Stomach (tissue), 9 donors: ENCODE measurements around the gene XYLT1. TPM values are rescaled to one million over a fixed set of nuclear protein-coding genes. Genes with fewer than 3 reads are reported as not detected.

Experiments used
- DNase-seq, 2 donors: peaks; one replicate each; pipeline versions ENCODE4 v3.0.0 to v3.0.0-alpha.2; 2013 to 2019
- H3K27ac ChIP-seq, 5 donors: fragments of 200-600 bp in 4 of 5; sonication (generic) in 4 of 5; one replicate each; pipeline ENCODE4 v1.5.1; 2013 to 2019; ENCODE audit warnings: mild to moderate bottlenecking in 1 of 5, moderate library complexity in 1 of 5
- H3K27me3 ChIP-seq, 3 donors: fragments of 200-600 bp; sonication (generic); one replicate each; pipeline ENCODE4 v1.5.1; 2017 to 2019; ENCODE audit warnings: mixed run types in 1 of 3
- H3K36me3 ChIP-seq, 4 donors: fragments of 200-600 bp; sonication (generic); 1 replicate in 3 of 4; 2 replicates in 1 of 4; pipeline ENCODE4 v1.5.1; 2016 to 2019
- H3K4me1 ChIP-seq, 4 donors: fragments of 200-600 bp; sonication (generic); one replicate each; pipeline ENCODE4 v1.5.1; 2016 to 2019
- H3K4me3 ChIP-seq, 4 donors: fragments of 200-600 bp; sonication (generic) in 3 of 4; one replicate each; pipeline ENCODE4 v1.5.1; 2016 to 2019; ENCODE audit warnings: mild to moderate bottlenecking in 1 of 4
- H3K9me3 ChIP-seq, 4 donors: fragments of 200-600 bp; sonication (generic); one replicate each; pipeline ENCODE4 v1.5.1; 2016 to 2019
- EP300 ChIP-seq: sonication (generic); formaldehyde crosslinking; IDR thresholded peaks from one replicate; pipeline ENCODE4 v1.6.1; 2017; ENCODE audit warnings: antibody characterized with exemption
- POLR2A ChIP-seq, 4 donors: fragments of 450-650 bp; IDR thresholded peaks; one replicate each; pipeline ENCODE4 v1.6.1; 2016; ENCODE audit warnings: antibody characterized with exemption in 4 of 4, control low read depth in 2 of 4, mild to moderate bottlenecking in 1 of 4, moderate library complexity in 1 of 4
- POLR2AphosphoS5 ChIP-seq, 3 donors: sonication (generic); formaldehyde crosslinking; IDR thresholded peaks; one replicate each; pipeline ENCODE4 v1.6.1; 2016; ENCODE audit warnings: antibody characterized with exemption in 3 of 3
- WGBS, 5 donors: extraction: QIAGEN DNeasy Blood & Tissue Kit in 3 of 5; methylation state at CpG; one replicate each; pipeline versions ENCODE4 v1.1.5 to v1.1.7; 2013 to 2018; 5-methylcytosine and 5-hydroxymethylcytosine counted together
- intact Hi-C: fragments of 100-400 bp; cut with DNase I; formaldehyde crosslinking; loops from one replicate; pipeline ENCODE4 v1.15.1; 2023; ENCODE audit warnings: low total_unique reads
- polyA plus RNA-seq, 3 donors: library from polyadenylated mRNA; stranded (reverse); fragments of 200-250 nt; gene quantifications; one replicate each; pipeline ENCODE4 v1.2.3, GENCODE V29; 2013
- total RNA-seq, 5 donors: library from RNA; depleted of rRNA; stranded (reverse); fragments of >200 nt; gene quantifications; one replicate each; pipeline versions ENCODE4 v1.1.0 to v1.2.3, GENCODE V29; 2014 to 2016
- TF ChIP-seq, protein P1 (sequence below), 7 experiments: fragments of 450-650 bp in 4 of 7; fragments of 200-600 bp in 3 of 7; sonication (generic) in 3 of 7; IDR thresholded peaks; one replicate each; pipeline ENCODE4 v1.5.1; 2016 to 2019; ENCODE audit warnings: antibody characterized with exemption in 7 of 7, control low read depth in 2 of 7, mild to moderate bottlenecking in 1 of 7
- donor health status: healthy with polysubstance abuse.
- donor health status: Bipolar disorder and iron deficiency.
- donor health status: healthy.

Gene XYLT1
- total and polyA plus RNA-seq, 8 donors, result 0.87 to 59.5 (median 9.5) TPM

DNA sequence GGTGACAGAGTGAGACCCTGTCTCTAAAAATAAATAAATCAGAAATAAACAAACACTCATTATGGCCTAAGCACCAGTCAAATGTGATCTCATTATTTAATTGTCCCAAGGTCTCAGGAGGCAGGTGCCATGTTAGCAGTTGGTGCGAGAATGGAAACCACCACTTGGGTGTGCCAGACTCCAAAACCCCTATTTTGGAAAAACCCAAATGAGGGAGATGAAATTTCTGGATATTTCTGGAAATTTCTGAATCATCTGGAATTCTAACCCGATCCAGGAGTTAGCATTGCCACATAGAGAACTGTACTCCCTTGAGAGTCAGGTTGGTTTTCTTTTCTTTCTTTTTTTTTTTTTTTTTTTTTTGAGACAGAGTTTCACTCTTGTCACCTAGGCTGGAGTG, 264.0 kb downstream of the XYLT1 start:
- Histone ChIP-seq H3K27ac (no peak overlapping the region), H3K4me1 (peaks cover 0 to 18% (median 15%) of the 10 kb centered on the region in 4 donors), H3K9me3 (no peaks in the 10 kb centered on the region), H3K36me3 (no peaks in the 10 kb centered on the region), H3K4me3 (no peak overlapping the region), H3K27me3 (no peaks in the 10 kb centered on the region)
- WGBS, 5 donors, result 89 to 98% (median 94%) methylated on average over 2 of the region's 2 CpGs
- no peak for DNase-seq
- intact Hi-C loops, result no loop called here
- no peak for TF ChIP-seq EP300
- no peak for TF ChIP-seq POLR2A (IDR thresholded peaks at IDR 0.05)
- TF ChIP-seq, protein P1, sequence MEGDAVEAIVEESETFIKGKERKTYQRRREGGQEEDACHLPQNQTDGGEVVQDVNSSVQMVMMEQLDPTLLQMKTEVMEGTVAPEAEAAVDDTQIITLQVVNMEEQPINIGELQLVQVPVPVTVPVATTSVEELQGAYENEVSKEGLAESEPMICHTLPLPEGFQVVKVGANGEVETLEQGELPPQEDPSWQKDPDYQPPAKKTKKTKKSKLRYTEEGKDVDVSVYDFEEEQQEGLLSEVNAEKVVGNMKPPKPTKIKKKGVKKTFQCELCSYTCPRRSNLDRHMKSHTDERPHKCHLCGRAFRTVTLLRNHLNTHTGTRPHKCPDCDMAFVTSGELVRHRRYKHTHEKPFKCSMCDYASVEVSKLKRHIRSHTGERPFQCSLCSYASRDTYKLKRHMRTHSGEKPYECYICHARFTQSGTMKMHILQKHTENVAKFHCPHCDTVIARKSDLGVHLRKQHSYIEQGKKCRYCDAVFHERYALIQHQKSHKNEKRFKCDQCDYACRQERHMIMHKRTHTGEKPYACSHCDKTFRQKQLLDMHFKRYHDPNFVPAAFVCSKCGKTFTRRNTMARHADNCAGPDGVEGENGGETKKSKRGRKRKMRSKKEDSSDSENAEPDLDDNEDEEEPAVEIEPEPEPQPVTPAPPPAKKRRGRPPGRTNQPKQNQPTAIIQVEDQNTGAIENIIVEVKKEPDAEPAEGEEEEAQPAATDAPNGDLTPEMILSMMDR (IDR thresholded peaks at IDR 0.05), result no peak
- TF ChIP-seq POLR2AphosphoS5 (IDR thresholded peaks at IDR 0.05), result no peak

- peaks cover 0 to 18% (median 15%) of the 10 kb centered on the region in 4 donors for H3K4me1 ChIP-seq
- H3K27me3 ChIP-seq, result no peaks in the 10 kb centered on the region
- DNase-seq, result peak; percentile 29 to 89
- no peaks in the 10 kb centered on the region for H3K9me3 ChIP-seq
- intact Hi-C loops, result no loop called here
- peak overlapping the region in 3 of 5 donors; percentile 12 to 55 (median 36) for H3K27ac ChIP-seq
- WGBS, 5 donors, result 13 to 39% (median 32%) methylated on average over 8 of the region's 8 CpGs
- peaks cover 0 to 2% (median under 1%) of the 10 kb centered on the region in 4 donors for H3K36me3 ChIP-seq
- H3K4me3 ChIP-seq, result no peak overlapping the region
- TF ChIP-seq POLR2AphosphoS5 (IDR thresholded peaks at IDR 0.05) (no peak), EP300 (no peak)
- TF ChIP-seq, protein P1 (IDR thresholded peaks at IDR 0.05), result no peak
These were observed 265.2 kb downstream of the XYLT1 start for GRCh38 chr16:17205279-17206211.

- Histone ChIP-seq H3K4me1 (peaks cover 0 to 18% (median 15%) of the 10 kb centered on the region in 4 donors), H3K4me3 (no peak overlapping the region), H3K36me3 (peaks cover 0 to 11% (median 9%) of the 10 kb centered on the region in 4 donors), H3K27me3 (no peaks in the 10 kb centered on the region), H3K27ac (no peak overlapping the region), H3K9me3 (no peaks in the 10 kb centered on the region)
- DNase-seq, result no peak
- WGBS, 5 donors, result 17 to 39% (median 34%) methylated on average over 2 of the region's 2 CpGs
- intact Hi-C loops, result no loop called here
- no peak for TF ChIP-seq EP300
These were observed 266.1 kb downstream of the XYLT1 start for GRCh38 chr16:17204644-17205043.

DNA sequence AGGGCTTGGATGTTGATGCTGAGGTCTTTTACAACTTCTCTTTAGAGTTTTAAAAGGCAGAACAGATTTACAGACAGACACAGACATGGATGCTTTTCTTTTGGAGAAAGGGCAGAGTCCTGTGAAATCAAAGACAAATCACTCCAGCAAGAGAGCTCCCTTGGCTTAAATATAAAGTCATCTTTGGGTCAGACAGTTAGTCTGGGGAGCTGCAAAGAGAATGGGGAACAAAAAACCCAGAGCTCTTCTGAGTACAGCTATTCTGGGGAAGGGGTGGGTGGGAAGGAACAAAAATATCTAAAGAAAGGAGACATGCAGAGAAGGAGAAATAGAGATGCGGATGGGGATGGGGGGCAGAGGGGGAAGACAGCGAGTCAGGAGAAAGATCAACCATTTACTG, 266.6 kb downstream of the XYLT1 start:
- no peak for DNase-seq
- no peaks in the 10 kb centered on the region for H3K9me3 ChIP-seq
- no peaks in the 10 kb centered on the region for H3K27me3 ChIP-seq
- H3K4me3 ChIP-seq, result no peak overlapping the region
- peaks cover 0 to 18% (median 15%) of the 10 kb centered on the region in 4 donors for H3K4me1 ChIP-seq
- H3K27ac ChIP-seq, result no peak overlapping the region
- peaks cover 0 to 15% (median 13%) of the 10 kb centered on the region in 4 donors for H3K36me3 ChIP-seq
- 84 to 95% (median 88%) methylated on average over 2 of the region's 2 CpGs for WGBS, 5 donors
- intact Hi-C loops, result no loop called here
- TF ChIP-seq, protein P1 (IDR thresholded peaks at IDR 0.05), result no peak
- TF ChIP-seq EP300 (no peak), POLR2A (IDR thresholded peaks at IDR 0.05) (no peak), POLR2AphosphoS5 (IDR thresholded peaks at IDR 0.05) (no peak)
